Islet of Langerhans (tissue), 1 donor: ENCODE measurements around the gene TF.

Experiments used
- FAIRE-seq: peaks from one replicate; lab custom pipeline; 2011; peaks lifted over from hg19 to GRCh38; lab: Jason Lieb, UNC

TF gene

GRCh38 chr3:133815386-133815785 lies 69.2 kb downstream of the TF start:
- no peak for FAIRE-seq

- FAIRE-seq: no peak
Observed at GRCh38 chr3:133820129-133820528, 73.9 kb downstream of the TF start.

- no peak for FAIRE-seq
Observed at GRCh38 chr3:133820889-133821675, 74.9 kb downstream of the TF start.

GRCh38 chr3:133821767-133822638 lies 75.8 kb downstream of the TF start:
- FAIRE-seq: no peak

GRCh38 chr3:133824961-133825485 lies 78.8 kb downstream of the TF start:
- no peak for FAIRE-seq

- no peak for FAIRE-seq
Observed at GRCh38 chr3:133825969-133826727, 80.0 kb downstream of the TF start.

- no peak for FAIRE-seq
Observed at GRCh38 chr3:133827136-133827535, 80.9 kb downstream of the TF start.

- no peak for FAIRE-seq
Observed at GRCh38 chr3:133827684-133828083, 81.5 kb downstream of the TF start.

GRCh38 chr3:133828576-133829309 lies 82.5 kb downstream of the TF start:
- no peak for FAIRE-seq

GRCh38 chr3:133829310-133829707 lies 83.1 kb downstream of the TF start:
- no peak for FAIRE-seq

GRCh38 chr3:133830071-133830470 lies 83.9 kb downstream of the TF start:
- FAIRE-seq: no peak

GRCh38 chr3:133831966-133832801 lies 86.0 kb downstream of the TF start:
- FAIRE-seq: no peak

- no peak for FAIRE-seq
Observed at GRCh38 chr3:133832802-133833144, 86.6 kb downstream of the TF start.

- no peak for FAIRE-seq
Observed at GRCh38 chr3:133833267-133833666, 87.1 kb downstream of the TF start.

- FAIRE-seq: no peak
Observed at GRCh38 chr3:133833880-133834620, 87.9 kb downstream of the TF start.

GRCh38 chr3:133834621-133835417 lies 88.6 kb downstream of the TF start:
- FAIRE-seq: no peak

- no peak for FAIRE-seq
Observed at GRCh38 chr3:133835418-133835743, 89.2 kb downstream of the TF start.

GRCh38 chr3:133835961-133836360 lies 89.8 kb downstream of the TF start:
- no peak for FAIRE-seq

GRCh38 chr3:133836497-133837158 lies 90.4 kb downstream of the TF start:
- FAIRE-seq: no peak
